H1 (cell line): Measurements from ENCODE around the gene RESP18. TPM values are rescaled to one million over a fixed set of nuclear protein-coding genes. Genes with fewer than 3 reads are reported as not detected.

Source experiments
- CTCF ChIA-PET: fragments of 300-600 bp; sonication (Branson Sonifier 250); formaldehyde crosslinking; loops from one replicate; lab custom pipeline; 2021; ENCODE audit not compliant: partially characterized antibody; lab: Charles Lee
- POLR2A ChIA-PET: fragments of 300-600 bp; sonication (Branson Sonifier 250); formaldehyde crosslinking; loops from one replicate; lab custom pipeline; 2021; ENCODE audit warnings: inconsistent platforms; ENCODE audit not compliant: partially characterized antibody; lab: Charles Lee
- DNase-seq, 2 experiments: peaks; one replicate each; pipeline versions ENCODE4 v3.0.0 to v3.0.0-alpha.2; 2010 to 2022; ENCODE audit warnings: low spot score in 2 of 2, low read depth in 1 of 2, mixed read lengths in 1 of 2
- FAIRE-seq: peaks from 2 replicates; lab custom pipeline; 2011; peaks lifted over from hg19 to GRCh38; lab: Jason Lieb, UNC
- H2AFZ ChIP-seq: 2 replicates; pipeline ENCODE4 v1.8.1; 2012; ENCODE audit warnings: low read length, inconsistent platforms
- H2AK5ac ChIP-seq: 2 replicates; pipeline ENCODE4 v1.6.1; 2013; ENCODE audit warnings: low read depth, low read length
- H2BK120ac ChIP-seq: replicated peaks from 2 replicates; pipeline ENCODE3; 2013; ENCODE audit warnings: low read depth, low read length, inconsistent platforms
- H2BK12ac ChIP-seq: 2 replicates; pipeline ENCODE4 v1.6.1; 2013; ENCODE audit warnings: low read depth, low read length
- H2BK15ac ChIP-seq: 2 replicates; pipeline ENCODE4 v1.6.1; 2013; ENCODE audit warnings: low read length
- H2BK20ac ChIP-seq: 2 replicates; pipeline ENCODE4 v1.6.1; 2013; ENCODE audit warnings: low read length
- H2BK5ac ChIP-seq: 2 replicates; pipeline ENCODE4 v1.6.1; 2013; ENCODE audit warnings: low read depth, low read length
- H3K14ac ChIP-seq: 2 replicates; pipeline ENCODE4 v1.6.1; 2013; ENCODE audit warnings: inconsistent platforms; ENCODE audit not compliant: insufficient read length
- H3K18ac ChIP-seq: 2 replicates; pipeline ENCODE4 v1.6.1; 2013; ENCODE audit warnings: low read length; ENCODE audit errors: extremely low read depth
- H3K23ac ChIP-seq: 2 replicates; pipeline ENCODE4 v1.6.1; 2013; ENCODE audit warnings: inconsistent platforms; ENCODE audit not compliant: insufficient read length
- H3K23me2 ChIP-seq: 2 replicates; pipeline ENCODE4 v1.6.1; 2013; ENCODE audit warnings: low read depth, low read length
- H3K27ac ChIP-seq: 2 replicates; pipeline ENCODE4 v1.6.1; 2011; ENCODE audit warnings: low read depth, low read length, inconsistent platforms
- H3K27me3 ChIP-seq, 4 experiments: replicated peaks in 1 of 4; 1 replicate in 1 of 4; 2 replicates in 3 of 4; pipeline versions ENCODE4 v1.6.1 to v1.8.1; 2011 to 2013; ENCODE audit warnings: low read length in 3 of 4, mild to moderate bottlenecking in 3 of 4, inconsistent platforms in 2 of 4, mixed read lengths in 2 of 4, moderate library complexity in 1 of 4; ENCODE audit not compliant: control insufficient read depth in 3 of 4, insufficient read depth in 3 of 4; ENCODE audit errors: extremely low read depth in 1 of 4
- H3K36me3 ChIP-seq, 4 experiments: 2 replicates each; pipeline versions ENCODE4 v1.6.1 to v1.8.1; 2011 to 2013; ENCODE audit warnings: mild to moderate bottlenecking in 4 of 4, low read length in 3 of 4, moderate library complexity in 2 of 4, control low read depth in 1 of 4, inconsistent platforms in 1 of 4; ENCODE audit not compliant: insufficient read depth in 4 of 4, control insufficient read depth in 2 of 4
- H3K4ac ChIP-seq: replicated peaks from 2 replicates; pipeline ENCODE3; 2013; ENCODE audit warnings: low read length, low read depth, mixed read lengths, inconsistent platforms; ENCODE audit not compliant: insufficient read length
- H3K4me1 ChIP-seq, 4 experiments: replicated peaks in 1 of 4; 1 replicate in 1 of 4; 2 replicates in 3 of 4; pipeline versions ENCODE4 v1.6.1 to v1.8.1; 2011 to 2013; ENCODE audit warnings: low read length in 3 of 4, inconsistent platforms in 2 of 4, mixed read lengths in 1 of 4; ENCODE audit not compliant: insufficient read depth in 4 of 4, control insufficient read depth in 3 of 4
- H3K4me2 ChIP-seq, 2 experiments: 2 replicates each; pipeline versions ENCODE4 v1.6.1 to v1.8.1; 2011 to 2013; ENCODE audit warnings: low read depth in 2 of 2, low read length in 2 of 2, control low read depth in 1 of 2, inconsistent platforms in 1 of 2, mild to moderate bottlenecking in 1 of 2; ENCODE audit not compliant: insufficient read depth in 1 of 2
- H3K4me3 ChIP-seq, 4 experiments: fragments of 200-600, 300-600 bp in 1 of 4; sonication (generic), shearing (Covaris generic), sonication (Bioruptor Twin) in 1 of 4; 2 replicates each; pipeline versions ENCODE4 v1.5.1 to v1.8.1; 2011 to 2016; ENCODE audit warnings: low read length in 4 of 4, low read depth in 3 of 4, control low read depth in 2 of 4, inconsistent platforms in 2 of 4, mild to moderate bottlenecking in 2 of 4, mixed read lengths in 1 of 4, moderate library complexity in 1 of 4; ENCODE audit not compliant: insufficient read depth in 2 of 4; ENCODE audit errors: extremely low read depth in 1 of 4
- H3K56ac ChIP-seq: replicated peaks from 2 replicates; pipeline ENCODE3; 2013; ENCODE audit warnings: low read depth, mild to moderate bottlenecking, mixed read lengths, low read length, inconsistent platforms; ENCODE audit not compliant: insufficient read length
- H3K79me1 ChIP-seq: 2 replicates; pipeline ENCODE4 v1.6.1; 2013; ENCODE audit warnings: low read depth, low read length, control low read depth
- H3K79me2 ChIP-seq, 2 experiments: 2 replicates each; pipeline versions ENCODE4 v1.6.1 to v1.8.1; 2012 to 2013; ENCODE audit warnings: low read length in 2 of 2, mild to moderate bottlenecking in 2 of 2, inconsistent platforms in 1 of 2; ENCODE audit not compliant: insufficient read depth in 2 of 2, control insufficient read depth in 1 of 2
- H3K9ac ChIP-seq, 4 experiments: replicated peaks in 1 of 4; 1 replicate in 1 of 4; 2 replicates in 3 of 4; pipeline versions ENCODE4 v1.6.1 to v1.8.1; 2011 to 2013; ENCODE audit warnings: low read depth in 3 of 4, low read length in 3 of 4, control low read depth in 2 of 4, mild to moderate bottlenecking in 2 of 4, moderate library complexity in 2 of 4, inconsistent platforms in 1 of 4; ENCODE audit errors: extremely low read depth in 1 of 4
- H3K9me3 ChIP-seq, 2 experiments: 2 replicates each; pipeline versions ENCODE4 v1.6.1 to v1.8.1; 2012 to 2013; ENCODE audit warnings: mild to moderate bottlenecking in 2 of 2, moderate library complexity in 2 of 2, control low read depth in 1 of 2, inconsistent platforms in 1 of 2, low read depth in 1 of 2, low read length in 1 of 2, mixed read lengths in 1 of 2; ENCODE audit not compliant: insufficient read depth in 2 of 2
- H4K20me1 ChIP-seq, 2 experiments: replicated peaks in 1 of 2; 2 replicates each; pipeline versions ENCODE3 to v1.8.1; 2011 to 2013; ENCODE audit warnings: inconsistent platforms in 2 of 2, low read length in 2 of 2, mild to moderate bottlenecking in 1 of 2; ENCODE audit not compliant: insufficient read depth in 2 of 2, control insufficient read depth in 1 of 2
- H4K5ac ChIP-seq: 2 replicates; pipeline ENCODE4 v1.6.1; 2013; ENCODE audit warnings: low read length, low read depth, mixed read lengths, inconsistent platforms; ENCODE audit not compliant: insufficient read length
- H4K8ac ChIP-seq: 2 replicates; pipeline ENCODE4 v1.8.0; 2013; ENCODE audit warnings: mild to moderate bottlenecking, moderate library complexity, low read length, inconsistent platforms; ENCODE audit not compliant: insufficient read depth; ENCODE audit errors: extremely low read depth
- H4K91ac ChIP-seq: replicated peaks from 2 replicates; pipeline ENCODE3; 2013; ENCODE audit warnings: low read length, mixed read lengths, inconsistent platforms; ENCODE audit not compliant: insufficient read length
- EGR1 ChIP-seq: IDR thresholded peaks from 2 replicates; pipeline ENCODE4 v1.6.1; 2011; ENCODE audit warnings: low read depth, low read length, borderline replicate concordance
- GTF2F1 ChIP-seq: IDR thresholded peaks from 2 replicates; pipeline ENCODE4 v1.6.1; 2012; ENCODE audit warnings: low read depth, low read length, improper control_type of control experiment, borderline replicate concordance
- KDM4A ChIP-seq: IDR thresholded peaks from one replicate; pipeline ENCODE4 v1.7.1; 2012; ENCODE audit warnings: low read depth, mild to moderate bottlenecking, moderate library complexity, low read length, inconsistent platforms; ENCODE audit not compliant: severe bottlenecking
- SP1 ChIP-seq: IDR thresholded peaks from 2 replicates; pipeline ENCODE4 v1.6.1; 2011; ENCODE audit warnings: low read depth, low read length
- SRF ChIP-seq: IDR thresholded peaks from 2 replicates; pipeline ENCODE4 v1.6.1; 2011; ENCODE audit warnings: mild to moderate bottlenecking, low read depth, low read length, moderate library complexity
- TCF12 ChIP-seq: IDR thresholded peaks from 2 replicates; pipeline ENCODE4 v1.6.1; 2011; ENCODE audit warnings: low read depth, mild to moderate bottlenecking, low read length
- ZNF274 ChIP-seq: IDR thresholded peaks from 2 replicates; pipeline ENCODE4 v1.7.0; 2012; ENCODE audit warnings: low read length, borderline replicate concordance; ENCODE audit errors: extremely low read depth
- WGBS, 2 experiments: shearing (Covaris generic) in 1 of 2; methylation state at CpG; one replicate each; pipeline versions ENCODE4 v1.1.6 to v1.1.7; 2013 to 2015; ENCODE audit warnings: low lambda C conversion rate in 2 of 2, mixed read lengths in 2 of 2, inconsistent platforms in 1 of 2, low coverage in 1 of 2, missing lambda C conversion rate in 1 of 2; ENCODE audit not compliant: insufficient replicate concordance in 2 of 2, insufficient coverage in 1 of 2, insufficient read length in 1 of 2; ENCODE audit errors: extremely low coverage in 1 of 2, missing lambda C conversion rate in 1 of 2; 5-methylcytosine and 5-hydroxymethylcytosine counted together
- polyA plus RNA-seq, 7 experiments: library from polyadenylated mRNA; depleted of rRNA in 3 of 7; stranded (reverse) in 5 of 7; unstranded in 2 of 7; fragments of >200 nt in 5 of 7; fragments of 200-250 nt in 2 of 7; gene quantifications; 1 replicate in 5 of 7; 2 replicates in 1 of 7; 4 replicates in 1 of 7; pipeline versions ENCODE4 v1.2.1 to v1.2.3, GENCODE V29; 2011 to 2013; ENCODE audit warnings: missing spikeins in 2 of 7, mixed read lengths in 2 of 7
- total RNA-seq: library from RNA; stranded (reverse); fragmentation: NEBNext Ultra II Directional; extraction: Animal tissue kit (Norgen Biotek cat#: 25700); gene quantifications from 2 replicates; pipeline ENCODE4 v1.2.1, GENCODE V29; 2021
- TF ChIP-seq, protein P1 (sequence below): IDR thresholded peaks from 2 replicates; pipeline ENCODE4 v1.6.1; 2011; ENCODE audit warnings: low read depth, mild to moderate bottlenecking, low read length; ENCODE audit not compliant: insufficient read depth

RESP18 gene
- total and polyA plus RNA-seq, 2 of the 8 experiments (the other 6 are each of a cell fraction or from before 2014, with no cell fraction given), result not detected

DNA sequence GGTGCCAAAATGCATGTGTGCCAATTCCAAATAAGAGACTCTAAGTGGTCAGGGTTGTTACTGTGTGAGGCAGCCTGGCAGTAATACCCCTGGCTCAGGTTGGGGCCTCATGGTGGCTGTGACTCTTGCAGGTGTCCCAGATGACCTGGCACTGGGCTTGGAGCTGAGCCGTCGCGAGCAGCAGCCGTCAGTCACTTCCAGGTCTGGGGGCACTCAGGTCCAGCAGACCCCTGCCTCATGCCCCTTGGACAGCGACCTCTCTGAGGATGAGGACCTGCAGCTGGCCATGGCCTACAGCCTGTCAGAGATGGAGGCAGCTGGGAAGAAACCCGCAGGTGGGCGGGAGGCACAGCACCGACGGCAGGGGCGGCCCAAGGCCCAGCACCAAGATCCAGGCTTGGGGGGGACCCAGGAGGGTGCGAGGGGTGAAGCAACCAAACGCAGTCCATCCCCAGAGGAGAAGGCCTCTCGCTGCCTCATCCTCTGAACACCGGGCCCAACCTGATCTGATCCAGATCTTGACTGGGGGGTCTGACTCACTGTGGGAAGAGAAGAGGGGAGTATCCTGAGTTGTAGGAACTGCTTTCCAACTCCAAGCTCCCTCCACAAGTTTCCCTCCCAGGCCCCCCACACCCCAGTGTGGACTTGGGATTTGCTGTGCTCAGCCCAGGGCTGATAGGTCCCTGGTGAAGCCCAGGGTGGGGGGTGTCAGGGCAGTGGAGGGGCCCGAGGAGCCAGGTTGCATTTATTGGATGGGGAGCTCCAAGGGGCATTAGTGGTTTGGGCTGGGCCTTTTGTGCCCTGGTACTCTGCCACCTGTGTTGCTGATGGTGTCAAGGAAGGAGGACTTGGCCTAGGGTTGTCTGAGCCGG is 47.8 kb downstream of the RESP18 start:
- no peak overlapping the region for H3K27ac ChIP-seq
- H4K20me1 ChIP-seq, result peaks cover 0 to 2% of the 10 kb centered on the region in 2 experiments
- no peaks in the 10 kb centered on the region for H3K27me3 ChIP-seq
- H2BK20ac ChIP-seq, result no peak overlapping the region
- H2BK5ac ChIP-seq, result no peak overlapping the region
- H3K36me3 ChIP-seq, result peaks cover 0 to 4% (median under 1%) of the 10 kb centered on the region in 4 experiments; a peak in 3 of 8 replicates
- H3K9ac ChIP-seq, result no peak overlapping the region; a peak in 1 of 7 replicates
- FAIRE-seq (no peak), DNase-seq (no peak)
- no peaks in the 10 kb centered on the region for H3K9me3 ChIP-seq
- no peak overlapping the region for H4K5ac ChIP-seq
- H3K4ac ChIP-seq, result no peak overlapping the region
- POLR2A ChIA-PET, result interaction anchor here (1.0 to 2.6 kb wide), 4 partner anchors 8 to 66 kb away, joined by 3 to 6 read pairs (median 3); partner anchors contain the start of genes ABCB6, GLB1L, PTPRN and STK16
- no peak overlapping the region for H2BK15ac ChIP-seq
- H2AK5ac ChIP-seq, result no peak overlapping the region
- H2AFZ ChIP-seq, result no peak overlapping the region
- no peak overlapping the region for H2BK12ac ChIP-seq
- no peak overlapping the region for H3K56ac ChIP-seq
- no peak overlapping the region for H2BK120ac ChIP-seq
- no peak overlapping the region for H3K18ac ChIP-seq
- no peak overlapping the region for H3K4me3 ChIP-seq
- H3K79me2 ChIP-seq, result no peaks in the 10 kb centered on the region
- WGBS, 2 experiments, result 90% methylated on average over 16 of the region's 16 CpGs; no CpG with 5 or more reads in 1 of the 2 experiments
- no peak overlapping the region for H3K4me2 ChIP-seq
- H4K8ac ChIP-seq, result no peak overlapping the region
- H3K79me1 ChIP-seq, result no peaks in the 10 kb centered on the region; the same call in 1 of the 2 replicates
- H3K14ac ChIP-seq, result no peak overlapping the region
- H4K91ac ChIP-seq, result no peak overlapping the region
- H3K23me2 ChIP-seq, result peaks cover 3% of the 10 kb centered on the region; the same call in 1 of the 2 replicates
- CTCF ChIA-PET, result interaction anchor here (0.5 to 12.1 kb wide), 11 partner anchors 7 to 256 kb away, joined by 3 to 220 read pairs (median 4); partner anchors contain the start of genes CNPPD1, GLB1L and STK16
- no peak overlapping the region for H3K23ac ChIP-seq
- H3K4me1 ChIP-seq, result peaks cover 0 to 15% (median 9%) of the 10 kb centered on the region in 4 experiments; a peak in 6 of 7 replicates
- TF ChIP-seq ZNF274, result no peak
- TF ChIP-seq GTF2F1, result no peak
- no peak for TF ChIP-seq TCF12
- TF ChIP-seq, protein P1, sequence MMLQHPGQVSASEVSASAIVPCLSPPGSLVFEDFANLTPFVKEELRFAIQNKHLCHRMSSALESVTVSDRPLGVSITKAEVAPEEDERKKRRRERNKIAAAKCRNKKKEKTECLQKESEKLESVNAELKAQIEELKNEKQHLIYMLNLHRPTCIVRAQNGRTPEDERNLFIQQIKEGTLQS, result no peak
- no peak for TF ChIP-seq EGR1
- TF ChIP-seq SP1, result no peak
- no peak for TF ChIP-seq SRF
- TF ChIP-seq KDM4A, result no peak
